B cell (primary cell): ENCODE data around the gene SERPINC1. TPM values are rescaled to one million over a fixed set of nuclear protein-coding genes. Genes with fewer than 3 reads are reported as not detected.

Experiments used
- ATAC-seq: fragments of 200-7000 bp; cut with Tn5 transposase; one replicate; pipeline ENCODE4 v1.10.0; 2021; ENCODE audit warnings: low read depth, mild to moderate bottlenecking, moderate number of reproducible peaks, moderate library complexity
- CTCF ChIA-PET: fragments of 350-600 bp; sonication (Branson Sonifier 250); formaldehyde crosslinking; loops from one replicate; lab custom pipeline; 2021; ENCODE audit warnings: antibody characterized with exemption, inconsistent platforms; lab: Charles Lee
- POLR2A ChIA-PET: fragments of 350-600 bp; sonication (Branson Sonifier 250); formaldehyde crosslinking; loops from one replicate; lab custom pipeline; 2021; ENCODE audit warnings: antibody characterized with exemption; lab: Charles Lee
- DNase-seq: peaks from one replicate; pipeline ENCODE4 v3.0.0; 2013
- H2AFZ ChIP-seq: 2 replicates; pipeline ENCODE4 v1.6.1; 2012; ENCODE audit warnings: mild to moderate bottlenecking, low read depth, low read length; ENCODE audit not compliant: insufficient read depth, poor library complexity, severe bottlenecking
- H3K27ac ChIP-seq, 2 donors: 1 replicate in 1 of 2; 2 replicates in 1 of 2; pipeline ENCODE4 v1.5.1; 2012 to 2013; ENCODE audit warnings: low read length in 2 of 2, mild to moderate bottlenecking in 2 of 2, moderate library complexity in 1 of 2
- H3K27me3 ChIP-seq, 4 experiments: fragments of 200-600 bp in 1 of 4; sonication (generic) in 1 of 4; replicated peaks in 1 of 4; 1 replicate in 2 of 4; 2 replicates in 2 of 4; pipeline versions ENCODE4 v1.6.1 to v1.7.0; 2013 to 2016; ENCODE audit warnings: low read length in 3 of 4, mild to moderate bottlenecking in 2 of 4, mixed read lengths in 1 of 4, moderate library complexity in 1 of 4; ENCODE audit not compliant: insufficient read depth in 4 of 4, control insufficient read depth in 3 of 4; ENCODE audit errors: control extremely low read depth in 1 of 4
- H3K36me3 ChIP-seq, 2 experiments: replicated peaks in 1 of 2; 1 replicate in 1 of 2; 2 replicates in 1 of 2; pipeline versions ENCODE4 v1.6.1 to v1.7.1; 2013; ENCODE audit warnings: low read length in 1 of 2; ENCODE audit not compliant: insufficient read depth in 2 of 2, control insufficient read depth in 1 of 2; ENCODE audit errors: control extremely low read depth in 1 of 2, extremely low read depth in 1 of 2
- H3K4me1 ChIP-seq, 2 donors: fragments of 200-600 bp in 1 of 2; sonication (generic) in 1 of 2; 1 replicate in 1 of 2; 2 replicates in 1 of 2; pipeline versions ENCODE4 v1.5.1 to v1.6.1; 2013 to 2017; ENCODE audit warnings: low read length in 2 of 2; ENCODE audit not compliant: control insufficient read depth in 2 of 2, insufficient read depth in 2 of 2
- H3K4me2 ChIP-seq: replicated peaks from 2 replicates; pipeline ENCODE3; 2012; ENCODE audit warnings: mild to moderate bottlenecking, low read depth, low read length; ENCODE audit not compliant: poor library complexity, severe bottlenecking
- H3K4me3 ChIP-seq, 5 experiments: fragments of 200-600 bp in 1 of 5; sonication (generic) in 1 of 5; 1 replicate in 3 of 5; 2 replicates in 2 of 5; pipeline versions ENCODE4 v1.5.1 to v1.7.0; 2011 to 2016; ENCODE audit warnings: low read length in 4 of 5, mild to moderate bottlenecking in 4 of 5, low read depth in 2 of 5, control low read depth in 1 of 5, moderate library complexity in 1 of 5; ENCODE audit not compliant: insufficient read depth in 1 of 5; ENCODE audit errors: control extremely low read depth in 1 of 5, extremely low read depth in 1 of 5
- H3K79me2 ChIP-seq: fragments of 200-600 bp; sonication (generic); one replicate; pipeline ENCODE4 v1.6.0; 2016; ENCODE audit warnings: low read length; ENCODE audit not compliant: control insufficient read depth, insufficient read depth
- H3K9ac ChIP-seq: fragments of 200-600 bp; sonication (generic); 2 replicates; pipeline ENCODE4 v1.6.1; 2017; ENCODE audit warnings: mild to moderate bottlenecking, low read length, moderate library complexity
- H3K9me3 ChIP-seq, 3 donors: one replicate each; pipeline versions ENCODE4 v1.6.1 to v1.7.1; 2013; ENCODE audit warnings: low read length in 2 of 3; ENCODE audit not compliant: control insufficient read depth in 2 of 3, insufficient read depth in 1 of 3; ENCODE audit errors: control extremely low read depth in 1 of 3
- H4K20me1 ChIP-seq: 2 replicates; pipeline ENCODE4 v1.6.0; 2012; ENCODE audit warnings: mild to moderate bottlenecking, low read length; ENCODE audit not compliant: insufficient read depth, control insufficient read depth, poor library complexity, severe bottlenecking
- H3K27ac Mint-ChIP-seq: one replicate; pipeline ENCODE4 v1.8.0; 2021; ENCODE audit warnings: mixed read lengths
- H3K27me3 Mint-ChIP-seq: one replicate; pipeline ENCODE4 v1.8.0; 2021; ENCODE audit warnings: mixed read lengths
- H3K4me1 Mint-ChIP-seq: one replicate; pipeline ENCODE4 v1.8.0; 2021; ENCODE audit warnings: mixed read lengths
- H3K4me3 Mint-ChIP-seq: one replicate; pipeline ENCODE4 v1.8.0; 2021; ENCODE audit warnings: mixed read lengths
- H3K9me3 Mint-ChIP-seq: one replicate; pipeline ENCODE4 v1.8.0; 2022; ENCODE audit warnings: mixed read lengths; ENCODE audit not compliant: insufficient read depth
- CTCF ChIP-seq: fragments of 200-600 bp; IDR thresholded peaks from one replicate; pipeline ENCODE4 v1.8.0; 2022; ENCODE audit warnings: antibody characterized with exemption, mild to moderate bottlenecking
- EZH2 ChIP-seq: IDR thresholded peaks from 2 replicates; pipeline ENCODE4 v1.6.1; 2012; ENCODE audit warnings: borderline replicate concordance, low read depth, mild to moderate bottlenecking, moderate library complexity, low read length; ENCODE audit not compliant: insufficient read depth, poor library complexity, severe bottlenecking
- WGBS: methylation state at CpG from one replicate; pipeline ENCODE4 v1.1.5; 2013; ENCODE audit warnings: missing lambda C conversion rate; ENCODE audit not compliant: insufficient coverage; 5-methylcytosine and 5-hydroxymethylcytosine counted together
- intact Hi-C: fragments of 100-400 bp; cut with micrococcal nuclease; formaldehyde crosslinking; loops from one replicate; pipeline ENCODE4 v1.10.0; 2022
- polyA plus RNA-seq: library from polyadenylated mRNA; depleted of rRNA; stranded (reverse); fragments of >200 nt; gene quantifications from 2 replicates; pipeline ENCODE4 v1.2.3, GENCODE V29; 2012
- total RNA-seq, 2 donors: library from RNA; stranded (reverse); fragments of 120-200 nt in 1 of 2; gene quantifications; 1 replicate in 1 of 2; 2 replicates in 1 of 2; pipeline versions ENCODE4 v1.2.3 to v1.2.4, GENCODE V29; 2013 to 2022

Gene SERPINC1
- total and polyA plus RNA-seq, 2 donors (not counting 1 experiment from before 2014, with no cell fraction given): 0.12 TPM; not detected in 1

- Mint-ChIP-seq H3K27me3 (no peaks in the 10 kb centered on the region), H3K27ac (peak overlapping the region; percentile 71), H3K9me3 (no peaks in the 10 kb centered on the region), H3K4me3 (peak overlapping the region; percentile 33), H3K4me1 (peaks cover 57% of the 10 kb centered on the region)
- CTCF ChIA-PET: no interaction called here
- peaks cover 5 to 34% of the 10 kb centered on the region in 2 experiments for H3K36me3 ChIP-seq
- no peaks in the 10 kb centered on the region for H3K27me3 ChIP-seq
- POLR2A ChIA-PET: interaction anchor here (0.7 kb wide), 1 partner anchor 44 kb away, joined by 3 read pairs; no protein-coding TSS in a partner anchor
- intact Hi-C loops: no loop called here
- H3K4me1 ChIP-seq: peaks cover 40 to 42% of the 10 kb centered on the region in 2 donors
- H3K4me3 ChIP-seq: no peak overlapping the region
- peak overlapping the region in 1 of 2 donors; percentile 27 for H3K27ac ChIP-seq
- WGBS: 65% methylated on average over 13 of the region's 15 CpGs
- H3K79me2 ChIP-seq: peaks cover 35% of the 10 kb centered on the region
- no peak overlapping the region for H3K9ac ChIP-seq
- H3K4me2 ChIP-seq: peak overlapping the region; percentile 1
- ATAC-seq: no peak
- H2AFZ ChIP-seq: peak overlapping the region; percentile 92
- no peak for TF ChIP-seq EZH2
- no peak for TF ChIP-seq CTCF
- DNase-seq: peak; percentile 31
- no peaks in the 10 kb centered on the region for H3K9me3 ChIP-seq
- no peaks in the 10 kb centered on the region for H4K20me1 ChIP-seq
These were observed 46.7 kb downstream of the SERPINC1 start for GRCh38 chr1:173870252-173871075.

GRCh38 chr1:173869021-173869359, 48.1 kb downstream of the SERPINC1 start:
- Histone ChIP-seq H3K4me3 (peak overlapping the region; percentile 9 to 98 (median 82)), H3K4me2 (peak overlapping the region; percentile 90), H3K27me3 (no peaks in the 10 kb centered on the region), H3K27ac (peak overlapping the region; percentile 90 to 93), H3K79me2 (peaks cover 35% of the 10 kb centered on the region), H3K9ac (peak overlapping the region; percentile 81), H3K4me1 (peaks cover 42 to 50% of the 10 kb centered on the region in 2 donors), H3K36me3 (peaks cover 5 to 49% of the 10 kb centered on the region in 2 experiments), H3K9me3 (no peaks in the 10 kb centered on the region), H4K20me1 (no peaks in the 10 kb centered on the region), H2AFZ (peak overlapping the region; percentile 92)
- H3K4me1 Mint-ChIP-seq: peaks cover 68% of the 10 kb centered on the region
- intact Hi-C loops: loop anchor here (2.0 to 5.0 kb wide), 3 partner anchors 154 to 454 kb away; partner anchors contain the start of gene KLHL20
- no peaks in the 10 kb centered on the region for H3K27me3 Mint-ChIP-seq
- peak overlapping the region; percentile 94 for H3K4me3 Mint-ChIP-seq
- DNase-seq: no peak
- no peaks in the 10 kb centered on the region for H3K9me3 Mint-ChIP-seq
- no peak for ATAC-seq
- no CpG with 5 or more reads among the region's 5 CpGs for WGBS
- CTCF ChIA-PET: interaction anchor here (1.0 to 1.9 kb wide), 6 partner anchors 45 to 1124 kb away, joined by 3 to 8 read pairs (median 5); partner anchors contain the start of genes CENPL, DARS2 and KLHL20
- H3K27ac Mint-ChIP-seq: peak overlapping the region; percentile 98
- no peak for TF ChIP-seq CTCF
- no peak for TF ChIP-seq EZH2
- POLR2A ChIA-PET: interaction anchor here (1.3 to 2.4 kb wide), 5 partner anchors 45 to 1337 kb away, joined by 4 to 16 read pairs (median 11); partner anchors contain the start of genes CACYBP, CENPL, DARS2 and PRDX6
